Measurements from ENCODE around the gene THPO. TPM values are rescaled to one million over a fixed set of nuclear protein-coding genes. Genes with fewer than 3 reads are reported as not detected.

The THPO gene
- total RNA-seq, 1 experiment from 2014 or later = 1.6 TPM

DNA sequence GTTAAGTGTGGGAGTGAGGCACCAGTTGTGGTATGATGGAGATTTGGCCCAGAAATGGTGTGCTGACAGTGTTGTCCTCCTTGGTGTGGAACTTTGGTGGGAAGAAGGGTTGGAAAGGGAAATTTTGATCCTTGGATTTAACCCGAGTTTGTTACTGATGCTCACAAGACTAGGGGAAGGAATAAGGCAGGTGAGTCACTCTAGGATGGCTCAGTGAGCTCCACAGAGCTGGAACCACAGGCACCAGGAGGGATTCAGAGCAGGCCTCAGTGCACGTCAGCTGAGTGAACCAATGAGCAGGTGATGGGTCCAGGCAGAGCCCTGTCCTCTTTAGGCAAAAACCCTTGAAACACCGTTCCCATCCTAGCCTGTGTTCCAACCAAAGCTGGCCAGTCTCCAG is 13.3 kb upstream of the THPO start:
- TF ChIP-seq, protein P1, sequence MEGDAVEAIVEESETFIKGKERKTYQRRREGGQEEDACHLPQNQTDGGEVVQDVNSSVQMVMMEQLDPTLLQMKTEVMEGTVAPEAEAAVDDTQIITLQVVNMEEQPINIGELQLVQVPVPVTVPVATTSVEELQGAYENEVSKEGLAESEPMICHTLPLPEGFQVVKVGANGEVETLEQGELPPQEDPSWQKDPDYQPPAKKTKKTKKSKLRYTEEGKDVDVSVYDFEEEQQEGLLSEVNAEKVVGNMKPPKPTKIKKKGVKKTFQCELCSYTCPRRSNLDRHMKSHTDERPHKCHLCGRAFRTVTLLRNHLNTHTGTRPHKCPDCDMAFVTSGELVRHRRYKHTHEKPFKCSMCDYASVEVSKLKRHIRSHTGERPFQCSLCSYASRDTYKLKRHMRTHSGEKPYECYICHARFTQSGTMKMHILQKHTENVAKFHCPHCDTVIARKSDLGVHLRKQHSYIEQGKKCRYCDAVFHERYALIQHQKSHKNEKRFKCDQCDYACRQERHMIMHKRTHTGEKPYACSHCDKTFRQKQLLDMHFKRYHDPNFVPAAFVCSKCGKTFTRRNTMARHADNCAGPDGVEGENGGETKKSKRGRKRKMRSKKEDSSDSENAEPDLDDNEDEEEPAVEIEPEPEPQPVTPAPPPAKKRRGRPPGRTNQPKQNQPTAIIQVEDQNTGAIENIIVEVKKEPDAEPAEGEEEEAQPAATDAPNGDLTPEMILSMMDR (IDR thresholded peaks at IDR 0.05; ENCODE audit: insufficient read depth in 1 of 2, low read depth in 1 of 2, low read length in 1 of 2, severe bottlenecking in 1 of 2, unreplicated experiment in 1 of 2) = no peak
- Mint-ChIP-seq H3K27ac (ENCODE audit: unreplicated experiment) (no peak overlapping the region), H3K36me3 (ENCODE audit: insufficient read depth, unreplicated experiment) (no peaks in the 10 kb centered on the region), H3K9me3 (ENCODE audit: unreplicated experiment) (no peaks in the 10 kb centered on the region), H3K27me3 (ENCODE audit: insufficient read depth, unreplicated experiment) (peaks cover 3% of the 10 kb centered on the region), H3K4me1 (ENCODE audit: low read depth, unreplicated experiment) (no peaks in the 10 kb centered on the region), H3K4me3 (ENCODE audit: unreplicated experiment) (no peak overlapping the region)
- H3K9me3 ChIP-seq = no peaks in the 10 kb centered on the region
- no peak overlapping the region for H3K4me3 ChIP-seq (ENCODE audit: low read depth, low read length)
- H3K36me3 ChIP-seq (ENCODE audit: control insufficient read depth, insufficient read depth, low read length) = no peaks in the 10 kb centered on the region
- intact Hi-C loops (cut with micrococcal nuclease; ENCODE audit: unreplicated experiment) = no loop called here
- H3K27me3 ChIP-seq (replicated peaks; ENCODE audit: control insufficient read depth, insufficient read depth, low read length) = no peaks in the 10 kb centered on the region
- no TSS peak for BruUV-seq (replicated peaks)
- DNase-seq = no peak
- POLR2A ChIA-PET = no interaction called here
- CTCF ChIA-PET = interaction anchor here (0.9 kb wide), 1 partner anchor 20 kb away, joined by 3 read pairs; no protein-coding TSS in a partner anchor
- H3K4me1 ChIP-seq = no peaks in the 10 kb centered on the region

DNA sequence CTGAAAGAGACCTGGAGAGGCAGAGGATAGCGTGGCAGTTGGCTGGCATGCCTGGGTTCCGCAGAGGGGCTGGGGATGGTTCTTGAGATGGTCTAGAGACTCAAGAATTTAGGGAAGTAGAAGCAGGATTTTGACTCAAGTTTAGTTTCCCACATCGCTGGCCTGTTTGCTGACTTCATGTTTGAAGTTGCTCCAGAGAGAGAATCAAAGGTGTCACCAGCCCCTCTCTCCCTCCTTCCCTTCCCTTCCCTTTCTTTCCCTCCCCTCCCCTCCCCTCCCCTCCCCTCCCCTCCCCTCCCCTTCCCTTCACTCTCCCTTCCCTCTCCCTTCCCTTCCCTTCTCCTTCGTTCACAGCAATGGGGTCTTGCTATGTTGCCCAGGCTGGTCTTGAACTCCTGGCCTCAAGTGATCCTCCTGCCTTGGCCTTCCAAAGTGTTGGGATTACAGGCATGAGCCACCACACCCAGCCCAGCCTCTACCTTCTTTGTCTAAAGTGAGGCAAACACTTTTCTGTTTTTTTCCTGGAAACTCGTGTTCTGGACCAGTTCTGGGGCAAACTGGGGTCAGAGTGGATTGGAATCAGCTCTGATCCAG is 12.0 kb upstream of the THPO start:
- Histone ChIP-seq H3K27me3 (replicated peaks; ENCODE audit: control insufficient read depth, insufficient read depth, low read length) (no peaks in the 10 kb centered on the region), H3K4me1 (no peaks in the 10 kb centered on the region), H3K9me3 (no peaks in the 10 kb centered on the region), H3K4me3 (ENCODE audit: low read depth, low read length) (no peak overlapping the region), H3K36me3 (ENCODE audit: control insufficient read depth, insufficient read depth, low read length) (no peaks in the 10 kb centered on the region)
- Mint-ChIP-seq H3K27me3 (ENCODE audit: insufficient read depth, unreplicated experiment) (peaks cover 3% of the 10 kb centered on the region), H3K4me3 (ENCODE audit: unreplicated experiment) (no peak overlapping the region), H3K9me3 (ENCODE audit: unreplicated experiment) (no peaks in the 10 kb centered on the region), H3K36me3 (ENCODE audit: insufficient read depth, unreplicated experiment) (no peaks in the 10 kb centered on the region), H3K27ac (ENCODE audit: unreplicated experiment) (no peak overlapping the region), H3K4me1 (ENCODE audit: low read depth, unreplicated experiment) (no peaks in the 10 kb centered on the region)
- ChIA-PET POLR2A (no interaction called here), CTCF (interaction anchor here (0.9 to 1.6 kb wide), 2 partner anchors 18 to 19 kb away, joined by 3 to 6 read pairs; no protein-coding TSS in a partner anchor)
- TF ChIP-seq, protein P1 (IDR thresholded peaks at IDR 0.05; ENCODE audit: insufficient read depth in 1 of 2, low read depth in 1 of 2, low read length in 1 of 2, severe bottlenecking in 1 of 2, unreplicated experiment in 1 of 2) = no peak
- intact Hi-C loops (cut with micrococcal nuclease; ENCODE audit: unreplicated experiment) = no loop called here
- BruUV-seq (replicated peaks) = no TSS peak
- no peak for DNase-seq

DNA sequence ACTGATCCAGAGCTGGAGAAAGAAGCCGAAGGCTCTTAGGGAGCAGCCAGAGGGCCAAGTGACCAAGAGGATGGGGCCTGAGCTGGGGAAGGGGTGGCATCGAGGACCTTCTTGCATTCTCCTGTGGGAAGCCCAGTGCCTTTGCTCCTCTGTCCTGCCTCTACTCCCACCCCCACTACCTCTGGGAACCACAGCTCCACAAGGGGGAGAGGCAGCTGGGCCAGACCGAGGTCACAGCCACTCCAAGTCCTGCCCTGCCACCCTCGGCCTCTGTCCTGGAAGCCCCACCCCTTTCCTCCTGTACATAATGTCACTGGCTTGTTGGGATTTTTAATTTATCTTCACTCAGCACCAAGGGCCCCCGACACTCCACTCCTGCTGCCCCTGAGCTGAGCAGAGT is 11.4 kb upstream of the THPO start:
- no peak overlapping the region for H3K4me3 Mint-ChIP-seq (ENCODE audit: unreplicated experiment)
- no peaks in the 10 kb centered on the region for H3K36me3 Mint-ChIP-seq (ENCODE audit: insufficient read depth, unreplicated experiment)
- H3K36me3 ChIP-seq (ENCODE audit: control insufficient read depth, insufficient read depth, low read length) = no peaks in the 10 kb centered on the region
- no peak overlapping the region for H3K27ac Mint-ChIP-seq (ENCODE audit: unreplicated experiment)
- no peak overlapping the region for H3K4me3 ChIP-seq (ENCODE audit: low read depth, low read length)
- DNase-seq = no peak
- H3K27me3 ChIP-seq (replicated peaks; ENCODE audit: control insufficient read depth, insufficient read depth, low read length) = no peaks in the 10 kb centered on the region; the same call in 1 of the 2 replicates
- ChIA-PET CTCF (interaction anchor here (1.6 kb wide), 1 partner anchor 18 kb away, joined by 6 read pairs; no protein-coding TSS in a partner anchor), POLR2A (no interaction called here)
- H3K27me3 Mint-ChIP-seq (ENCODE audit: insufficient read depth, unreplicated experiment) = peaks cover 3% of the 10 kb centered on the region
- no peaks in the 10 kb centered on the region for H3K4me1 ChIP-seq
- no TSS peak for BruUV-seq (replicated peaks)
- no peaks in the 10 kb centered on the region for H3K9me3 Mint-ChIP-seq (ENCODE audit: unreplicated experiment)
- TF ChIP-seq, protein P1 (IDR thresholded peaks at IDR 0.05; ENCODE audit: insufficient read depth in 1 of 2, low read depth in 1 of 2, low read length in 1 of 2, severe bottlenecking in 1 of 2, unreplicated experiment in 1 of 2) = no peak
- H3K9me3 ChIP-seq = no peaks in the 10 kb centered on the region
- intact Hi-C loops (cut with micrococcal nuclease; ENCODE audit: unreplicated experiment) = no loop called here
- H3K4me1 Mint-ChIP-seq (ENCODE audit: low read depth, unreplicated experiment) = no peaks in the 10 kb centered on the region
